SK-N-SH (cell line): ENCODE data around the gene PAMR1. TPM values are rescaled to one million over a fixed set of nuclear protein-coding genes. Genes with fewer than 3 reads are reported as not detected.
A peak's percentile ranks its signal among the peaks of the same experiment; 100 is the strongest.

Experiments used
- CTCF ChIA-PET: fragments of 300-600, 350-600 bp; formaldehyde crosslinking; extraction: SDS; loops from one replicate; lab custom pipeline; 2021; lab: Yijun Ruan, JAX
- POLR2A ChIA-PET: fragments of 350-600 bp; sonication (Branson Sonifier 250); formaldehyde crosslinking; extraction: SDS; loops from one replicate; lab custom pipeline; 2020; ENCODE audit warnings: antibody characterized with exemption, inconsistent platforms; lab: Yijun Ruan, JAX
- DNase-seq: peaks from one replicate; pipeline ENCODE4 v3.0.0; 2012
- H2AFZ ChIP-seq: fragments of 200-600 bp; sonication (generic); 2 replicates; pipeline ENCODE4 v1.8.1; 2016; ENCODE audit warnings: antibody characterized with exemption, mild to moderate bottlenecking, low read depth
- H3F3A ChIP-seq: fragments of 200-600 bp; sonication (generic); replicated peaks from 2 replicates; pipeline ENCODE3; 2016; ENCODE audit warnings: antibody characterized with exemption, mild to moderate bottlenecking; ENCODE audit not compliant: insufficient read depth
- H3K27ac ChIP-seq, 2 experiments: fragments of 200-500 bp in 1 of 2; fragments of 200-600 bp in 1 of 2; sonication (Bioruptor generic) in 1 of 2; sonication (generic), shearing (Covaris generic) in 1 of 2; 2 replicates each; pipeline versions ENCODE4 v1.5.1 to v1.6.1; 2014 to 2016; ENCODE audit warnings: low read depth in 2 of 2, inconsistent platforms in 1 of 2, low read length in 1 of 2, mild to moderate bottlenecking in 1 of 2, mixed read lengths in 1 of 2
- H3K27me3 ChIP-seq: fragments of 200-600 bp; sonication (generic), shearing (Covaris generic); 2 replicates; pipeline ENCODE4 v1.6.1; 2016; ENCODE audit warnings: mixed run types; ENCODE audit not compliant: insufficient read depth
- H3K36me3 ChIP-seq, 2 experiments: fragments of 200-500 bp in 1 of 2; fragments of 200-600 bp in 1 of 2; sonication (Bioruptor generic) in 1 of 2; sonication (generic) in 1 of 2; replicated peaks in 1 of 2; 2 replicates each; pipeline versions ENCODE3 to v1.5.1; 2014 to 2016; ENCODE audit warnings: low read length in 1 of 2, mild to moderate bottlenecking in 1 of 2; ENCODE audit not compliant: insufficient read depth in 2 of 2, control insufficient read depth in 1 of 2
- H3K4me1 ChIP-seq, 2 experiments: fragments of 200-500 bp in 1 of 2; fragments of 200-600 bp in 1 of 2; sonication (Bioruptor generic) in 1 of 2; sonication (generic), shearing (Covaris generic) in 1 of 2; 2 replicates each; pipeline versions ENCODE4 v1.5.1 to v1.6.1; 2014 to 2016; ENCODE audit warnings: low read depth in 1 of 2, low read length in 1 of 2, mixed run types in 1 of 2; ENCODE audit not compliant: insufficient read depth in 2 of 2, control insufficient read depth in 1 of 2
- H3K4me2 ChIP-seq: fragments of 200-600 bp; sonication (generic), shearing (Covaris generic); 2 replicates; pipeline ENCODE4 v1.6.1; 2017; ENCODE audit warnings: mixed run types
- H3K4me3 ChIP-seq, 2 experiments: fragments of 200-500 bp in 1 of 2; fragments of 200-600 bp in 1 of 2; sonication (Bioruptor generic) in 1 of 2; sonication (generic), shearing (Covaris generic) in 1 of 2; 2 replicates each; pipeline versions ENCODE4 v1.5.1 to v1.8.1; 2014 to 2016; ENCODE audit warnings: low read depth in 2 of 2, inconsistent platforms in 1 of 2, low read length in 1 of 2, mild to moderate bottlenecking in 1 of 2, mixed read lengths in 1 of 2, moderate library complexity in 1 of 2
- H3K79me2 ChIP-seq: fragments of 200-600 bp; sonication (generic); 2 replicates; pipeline ENCODE4 v1.8.1; 2017; ENCODE audit warnings: mild to moderate bottlenecking; ENCODE audit not compliant: insufficient read depth
- H3K9ac ChIP-seq: fragments of 200-600 bp; sonication (generic); 2 replicates; pipeline ENCODE4 v1.6.1; 2017; ENCODE audit warnings: mixed run types
- H3K9me2 ChIP-seq: fragments of 200-600 bp; sonication (generic); 2 replicates; pipeline ENCODE4 v1.6.1; 2017; ENCODE audit warnings: mixed run types
- H3K9me3 ChIP-seq: fragments of 200-600 bp; sonication (generic); 2 replicates; pipeline ENCODE4 v1.6.1; 2017; ENCODE audit warnings: mixed run types, mild to moderate bottlenecking, moderate library complexity
- H4K20me1 ChIP-seq: fragments of 200-600 bp; sonication (generic); 2 replicates; pipeline ENCODE4 v1.6.1; 2017; ENCODE audit warnings: mild to moderate bottlenecking, mixed run types; ENCODE audit not compliant: insufficient read depth
- CTCF ChIP-seq: fragments of 200-600 bp; sonication (generic); IDR thresholded peaks from 2 replicates; pipeline ENCODE4 v1.6.1; 2017; ENCODE audit warnings: antibody characterized with exemption, mild to moderate bottlenecking, moderate library complexity
- FOXM1 ChIP-seq: IDR thresholded peaks from 2 replicates; pipeline ENCODE4 v1.4.0; 2012; ENCODE audit warnings: low read depth, mild to moderate bottlenecking
- IRF3 ChIP-seq: fragments of 150-350 bp; IDR thresholded peaks from 2 replicates; pipeline ENCODE4 v1.6.1; 2016; ENCODE audit warnings: mild to moderate bottlenecking, low read depth, low read length
- JUND ChIP-seq: IDR thresholded peaks from 2 replicates; pipeline ENCODE4 v1.4.0; 2012
- MEF2A ChIP-seq: IDR thresholded peaks from 2 replicates; pipeline ENCODE4 v1.4.0; 2012; ENCODE audit warnings: low read depth, borderline replicate concordance
- MXI1 ChIP-seq: IDR thresholded peaks from 2 replicates; pipeline ENCODE4 v1.6.1; 2012; ENCODE audit warnings: mild to moderate bottlenecking, low read depth, low read length, improper control_type of control experiment
- NFIC ChIP-seq: IDR thresholded peaks from 2 replicates; pipeline ENCODE4 v1.4.0; 2012; ENCODE audit warnings: borderline replicate concordance
- NRF1 ChIP-seq: IDR thresholded peaks from 2 replicates; pipeline ENCODE4 v1.6.1; 2012; ENCODE audit warnings: low read depth, mild to moderate bottlenecking, low read length
- RCOR1 ChIP-seq: fragments of 150-350 bp; IDR thresholded peaks from 2 replicates; pipeline ENCODE4 v1.6.1; 2017; ENCODE audit warnings: antibody characterized with exemption, low read length
- REST ChIP-seq: IDR thresholded peaks from 2 replicates; pipeline ENCODE4 v1.6.1; 2012; ENCODE audit warnings: mild to moderate bottlenecking, low read depth, low read length, moderate library complexity
- SIN3A ChIP-seq: IDR thresholded peaks from 2 replicates; pipeline ENCODE4 v1.6.1; 2012; ENCODE audit warnings: low read depth, mild to moderate bottlenecking, low read length, moderate library complexity, borderline replicate concordance
- SMC3 ChIP-seq: IDR thresholded peaks from 2 replicates; pipeline ENCODE4 v1.6.1; 2012; ENCODE audit warnings: low read depth, low read length, improper control_type of control experiment
- TAF1 ChIP-seq: IDR thresholded peaks from 2 replicates; pipeline ENCODE4 v1.6.1; 2012; ENCODE audit warnings: low read depth, mild to moderate bottlenecking, low read length, moderate library complexity, borderline replicate concordance
- TCF12 ChIP-seq: IDR thresholded peaks from 2 replicates; pipeline ENCODE4 v1.4.0; 2012
- USF2 ChIP-seq: fragments of 150-350 bp; IDR thresholded peaks from 2 replicates; pipeline ENCODE4 v1.6.1; 2017; ENCODE audit warnings: antibody characterized with exemption, low read length, low read depth, borderline replicate concordance
- ZBTB33 ChIP-seq: IDR thresholded peaks from 2 replicates; pipeline ENCODE4 v1.4.0; 2012; ENCODE audit warnings: low read depth, borderline replicate concordance
- WGBS: methylation state at CpG from one replicate; pipeline ENCODE4 v1.1.6; 2017; ENCODE audit warnings: low lambda C conversion rate; 5-methylcytosine and 5-hydroxymethylcytosine counted together
- polyA plus RNA-seq, 3 experiments: library from polyadenylated mRNA; depleted of rRNA; stranded (reverse); fragments of >200 nt; gene quantifications; 2 replicates each; pipeline ENCODE4 v1.2.3, GENCODE V29; 2012

Gene PAMR1
- polyA plus RNA-seq, 1 of the 3 experiments (the other 2 are of a cell fraction) = 0.31 TPM

- 48% methylated on average over 2 of the region's 2 CpGs for WGBS
- H3K4me1 ChIP-seq = peaks cover 0 to 17% of the 10 kb centered on the region in 2 experiments; a peak in 2 of 4 replicates
- no peaks in the 10 kb centered on the region for H3F3A ChIP-seq
- no peaks in the 10 kb centered on the region for H3K79me2 ChIP-seq
- H3K27me3 ChIP-seq = no peaks in the 10 kb centered on the region
- H3K27ac ChIP-seq = no peak overlapping the region
- no peak overlapping the region for H3K4me3 ChIP-seq
- TF ChIP-seq TCF12 (no peak), NFIC (no peak), SMC3 (no peak), NRF1 (no peak), CTCF (peak; percentile 25; the same call in 1 of the 2 replicates), IRF3 (no peak), JUND (no peak)
- H3K9me2 ChIP-seq = no peaks in the 10 kb centered on the region
- no peak overlapping the region for H2AFZ ChIP-seq
- H3K36me3 ChIP-seq = no peaks in the 10 kb centered on the region
- POLR2A ChIA-PET = no interaction called here
- H3K4me2 ChIP-seq = no peak overlapping the region
- H3K9me3 ChIP-seq = peaks cover 4% of the 10 kb centered on the region; the same call in 1 of the 2 replicates
- CTCF ChIA-PET = interaction anchor here (1.0 kb wide), 1 partner anchor 18 kb away, joined by 3 read pairs; the partner anchor contains the start of gene PAMR1
- no peak for DNase-seq
- no peak overlapping the region for H3K9ac ChIP-seq
- H4K20me1 ChIP-seq = no peaks in the 10 kb centered on the region
Measured at GRCh38 chr11:35507688-35508087, 17.7 kb downstream of the PAMR1 start.

GRCh38 chr11:35501776-35502175, 23.6 kb downstream of the PAMR1 start:
- Histone ChIP-seq H3K27ac (no peak overlapping the region), H3K4me1 (no peaks in the 10 kb centered on the region), H3K9me2 (no peaks in the 10 kb centered on the region), H4K20me1 (no peaks in the 10 kb centered on the region), H3F3A (no peaks in the 10 kb centered on the region), H3K79me2 (no peaks in the 10 kb centered on the region), H3K4me3 (no peak overlapping the region), H3K9me3 (peaks cover 4% of the 10 kb centered on the region; the same call in 1 of the 2 replicates), H3K9ac (no peak overlapping the region), H3K36me3 (no peaks in the 10 kb centered on the region), H3K4me2 (no peak overlapping the region), H2AFZ (no peak overlapping the region), H3K27me3 (no peaks in the 10 kb centered on the region)
- POLR2A ChIA-PET = no interaction called here
- CTCF ChIA-PET = interaction anchor here (1.0 kb wide), 1 partner anchor 15 kb away, joined by 3 read pairs; no protein-coding TSS in a partner anchor
- WGBS = 55% methylated on average over 4 of the region's 4 CpGs
- DNase-seq = no peak
- TF ChIP-seq MEF2A (no peak), NRF1 (no peak), FOXM1 (no peak), MXI1 (no peak), REST (no peak), SIN3A (no peak), USF2 (no peak), RCOR1 (no peak), TAF1 (no peak), ZBTB33 (no peak)
